UCSD-AML1 (cell line): Measurements from ENCODE around the gene ALOX5.
A peak's percentile ranks its signal among the peaks of the same experiment; 100 is the strongest.

Source experiments
- DNase-seq: peaks from one replicate; lab custom pipeline; 2025; ENCODE audit not compliant: unreplicated experiment; lab: John Stamatoyannopoulos, UW

ALOX5 gene

DNA sequence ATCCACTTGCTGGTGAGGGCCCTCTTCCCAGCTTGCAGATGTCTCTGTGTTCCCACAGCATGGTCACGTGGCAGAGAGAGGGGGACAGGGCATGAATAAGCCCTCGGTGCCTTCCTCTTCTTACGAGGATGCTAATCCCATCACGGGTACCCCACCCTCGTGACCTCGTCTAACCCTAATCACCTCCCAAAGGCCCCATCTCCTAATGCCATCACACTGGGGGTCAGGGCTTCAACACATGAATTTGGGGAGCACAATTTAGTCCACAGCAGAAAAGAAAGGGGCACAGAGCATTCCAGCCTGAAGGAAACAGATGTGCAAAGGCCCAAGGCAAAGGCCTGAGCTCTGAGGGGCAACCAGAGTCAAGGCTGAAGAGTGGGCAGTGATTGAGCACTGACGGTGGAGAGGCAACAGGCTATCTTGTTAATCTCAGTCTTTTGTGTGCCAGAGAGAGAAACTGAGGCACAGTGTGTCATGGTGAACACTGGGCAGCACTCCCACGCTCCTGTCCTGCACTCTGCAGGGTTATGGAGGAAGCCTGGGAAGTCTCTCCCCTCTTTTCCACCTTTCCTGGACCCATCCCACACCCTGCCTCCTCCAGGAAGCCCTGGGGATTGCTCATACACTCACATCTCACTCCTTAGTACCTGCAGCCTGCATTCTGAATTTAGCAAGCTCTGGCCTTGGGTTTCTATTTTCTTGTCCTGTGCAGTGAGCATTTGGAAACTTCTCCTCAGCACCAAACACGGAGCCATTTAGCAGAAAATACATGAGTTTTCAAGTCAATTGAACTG is 49.0 kb downstream of the ALOX5 start:
- no peak for DNase-seq

GRCh38 chr10:45423976-45424499 is 50.0 kb downstream of the ALOX5 start:
- DNase-seq: no peak

DNA sequence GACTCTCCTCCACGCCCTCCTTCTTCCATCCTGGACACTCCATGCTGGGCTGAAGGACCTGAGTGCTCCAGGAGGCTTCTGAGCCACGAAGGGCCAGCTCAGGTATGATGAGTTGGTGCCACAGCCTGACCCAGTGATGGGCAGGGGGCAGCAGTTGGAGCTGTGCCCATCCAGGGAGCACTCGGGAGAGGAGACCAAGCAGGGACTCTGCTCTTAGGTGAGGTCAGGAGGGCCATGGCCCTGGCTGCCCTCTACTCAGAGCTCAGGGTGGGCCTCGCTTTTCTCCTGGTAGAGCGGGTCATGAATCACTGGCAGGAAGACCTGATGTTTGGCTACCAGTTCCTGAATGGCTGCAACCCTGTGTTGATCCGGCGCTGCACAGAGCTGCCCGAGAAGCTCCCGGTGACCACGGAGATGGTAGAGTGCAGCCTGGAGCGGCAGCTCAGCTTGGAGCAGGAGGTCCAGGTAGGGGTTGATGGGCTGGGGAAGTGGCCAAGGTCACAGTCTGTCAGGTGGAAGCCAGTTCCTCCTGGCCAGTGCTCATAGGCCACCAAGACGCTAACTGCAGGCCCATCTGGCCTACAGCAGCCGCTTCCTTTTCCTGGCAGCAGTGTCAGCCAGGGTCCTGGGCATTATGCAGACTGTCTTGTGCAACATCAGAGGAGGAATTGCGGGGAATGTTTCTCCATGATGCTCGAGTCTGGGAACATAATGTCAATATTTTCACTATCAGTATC is 50.8 kb downstream of the ALOX5 start:
- peak; percentile 65 for DNase-seq

GRCh38 chr10:45425621-45426563 is 51.9 kb downstream of the ALOX5 start:
- DNase-seq: no peak

- no peak for DNase-seq
These were observed 53.4 kb downstream of the ALOX5 start for GRCh38 chr10:45427262-45427969.

DNA sequence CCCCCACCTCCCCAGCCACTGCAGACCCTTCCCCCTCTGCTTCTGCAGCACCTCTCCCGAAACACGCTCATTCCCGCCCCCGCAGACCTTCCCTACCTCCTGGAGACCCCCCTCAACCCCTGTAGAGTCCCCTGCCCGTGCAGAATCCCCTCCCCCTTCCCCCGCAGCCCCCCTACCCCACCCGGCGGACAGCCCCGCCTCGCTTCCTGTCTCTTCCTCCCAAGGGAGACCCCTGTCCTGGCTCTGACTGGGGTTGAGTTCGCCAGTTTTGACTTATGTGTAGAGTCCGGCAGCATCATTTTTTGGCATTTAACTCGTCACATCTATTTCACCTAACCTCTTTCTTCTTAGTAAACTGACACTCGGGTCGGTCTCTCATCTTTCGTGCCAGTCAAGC is 54.0 kb downstream of the ALOX5 start:
- no peak for DNase-seq

- no peak for DNase-seq
These were observed 54.8 kb downstream of the ALOX5 start for GRCh38 chr10:45428611-45429510.

GRCh38 chr10:45429790-45430189 is 55.8 kb downstream of the ALOX5 start:
- no peak for DNase-seq

DNA sequence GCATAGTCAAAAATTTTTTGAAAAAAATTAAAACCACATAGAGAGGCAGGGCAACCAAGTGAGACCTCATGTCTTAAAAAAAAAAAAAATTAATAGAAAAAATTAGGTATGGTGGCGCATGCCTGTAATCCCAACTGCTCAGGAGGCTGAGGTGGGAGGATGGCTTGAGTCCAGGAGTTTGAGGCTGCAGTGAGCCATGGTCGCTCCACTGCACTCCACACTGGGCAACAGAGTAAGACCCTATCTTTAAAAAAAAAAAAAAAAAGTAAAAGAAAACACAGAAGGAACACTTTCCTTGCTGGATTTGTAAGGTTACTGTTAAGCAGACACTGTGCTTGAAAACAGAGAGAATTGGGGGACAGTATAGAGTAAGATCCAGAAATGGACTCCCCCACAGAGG is 58.1 kb downstream of the ALOX5 start:
- no peak for DNase-seq

DNA sequence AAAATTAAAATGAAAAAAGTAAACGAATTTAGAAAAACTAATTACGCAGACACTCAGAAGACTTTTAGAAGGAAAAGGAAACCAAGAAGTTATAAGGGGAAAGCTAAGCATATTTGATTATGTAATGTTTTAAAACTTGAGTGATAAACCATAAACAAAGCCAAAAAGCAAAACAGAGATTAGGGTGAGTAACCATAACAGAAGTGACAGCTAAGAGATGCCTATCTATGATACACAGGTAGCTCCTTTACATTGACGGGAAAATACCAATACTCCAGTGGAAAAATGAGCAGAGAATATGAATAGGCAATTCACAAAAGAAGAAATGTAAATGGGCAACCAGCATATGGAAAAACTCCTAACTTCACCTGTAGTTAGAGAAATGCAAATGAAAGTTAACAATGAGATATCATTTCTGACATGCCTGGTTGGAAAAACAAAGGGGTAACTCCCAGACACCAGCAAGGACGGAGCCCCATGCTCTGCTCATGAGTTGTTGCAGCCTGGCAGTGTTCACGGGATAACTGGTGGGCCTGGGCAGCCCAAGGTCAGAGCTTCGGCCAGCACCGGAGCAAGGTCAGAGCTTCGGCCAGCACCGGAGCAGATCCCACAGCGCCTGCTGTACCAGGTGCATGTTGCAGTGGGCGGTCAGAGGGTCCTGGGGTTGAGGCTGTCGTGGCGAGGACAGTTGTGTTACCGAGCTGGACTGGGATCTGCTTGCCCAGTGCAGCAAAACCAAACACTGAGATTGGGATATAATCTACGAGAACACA is 58.9 kb downstream of the ALOX5 start:
- no peak for DNase-seq

DNA sequence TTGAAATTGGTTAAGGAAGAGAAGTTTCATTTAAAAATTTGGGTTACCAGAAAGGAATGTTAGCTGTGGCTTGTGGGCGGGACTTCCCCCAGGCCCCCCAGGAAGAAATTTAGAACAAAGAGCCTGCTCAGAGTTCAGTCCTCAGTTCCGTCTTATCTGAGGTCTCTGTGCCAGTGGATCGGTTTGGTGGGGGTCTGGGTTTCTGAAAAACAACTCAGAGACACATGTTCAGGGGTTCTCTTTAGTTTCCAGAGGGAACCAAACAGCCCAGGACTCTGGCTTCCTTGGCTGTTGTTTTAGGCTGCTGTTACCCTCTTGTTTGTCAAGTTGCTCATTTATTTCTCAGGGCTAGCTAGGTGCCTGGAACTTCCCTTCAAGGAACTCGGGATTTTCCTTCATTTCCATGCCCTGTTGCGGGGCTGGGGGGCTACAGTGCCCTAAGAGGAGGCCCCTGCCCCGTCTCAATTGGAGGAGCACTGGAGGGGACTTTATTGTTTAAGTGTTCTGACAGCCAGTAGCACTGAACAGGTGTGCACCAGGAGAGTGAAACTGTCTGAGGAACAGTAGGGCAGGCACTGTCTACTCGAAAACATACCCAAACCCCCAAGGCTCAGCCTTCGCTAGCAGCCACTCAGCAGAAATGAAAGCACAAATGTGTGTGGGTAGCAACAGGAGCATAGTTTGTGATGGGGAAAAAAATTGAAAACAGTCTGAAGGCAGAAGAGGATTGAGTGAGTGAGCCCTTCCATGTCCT is 59.9 kb downstream of the ALOX5 start:
- DNase-seq: no peak

DNA sequence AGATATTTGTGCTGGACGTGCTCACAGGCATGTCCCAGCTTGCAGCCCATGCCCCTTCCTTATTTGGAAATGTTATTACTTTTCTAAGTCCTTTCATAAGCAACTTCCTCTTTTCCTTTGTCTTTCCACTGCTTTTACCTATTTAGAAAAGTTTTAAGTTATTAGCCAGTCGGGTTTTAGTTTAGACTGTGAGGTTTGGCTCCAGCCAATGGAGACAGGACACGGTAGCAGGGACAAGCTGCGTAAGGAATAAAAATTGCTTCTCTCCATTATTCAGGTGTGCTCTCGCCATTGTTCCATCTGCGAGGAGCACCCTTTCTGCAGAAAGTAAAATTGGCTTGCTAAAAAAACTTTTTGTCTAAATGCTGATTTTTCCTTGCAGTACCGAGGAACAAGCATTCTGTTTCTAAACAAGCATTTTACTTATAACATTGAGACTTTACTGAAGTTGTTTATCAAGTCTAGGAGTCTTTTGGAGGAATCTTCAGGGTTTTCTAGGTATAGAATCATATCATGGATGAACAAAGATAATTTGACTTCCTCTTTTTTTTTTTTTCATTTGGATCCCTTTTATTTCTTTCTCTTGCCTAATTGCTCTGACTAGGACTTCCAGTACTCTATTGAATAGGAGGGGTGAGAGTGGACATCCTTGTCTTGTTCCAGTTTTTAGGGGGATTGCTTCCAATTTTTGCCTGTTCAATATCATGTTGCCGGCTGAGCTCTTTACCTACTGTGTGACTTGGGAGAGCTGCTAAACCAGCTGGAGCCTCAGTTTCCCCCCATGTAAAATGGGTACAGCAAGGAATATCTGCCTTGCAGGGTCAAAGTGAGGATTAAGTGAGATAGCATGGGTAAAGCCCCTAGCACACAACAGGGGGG is 63.8 kb downstream of the ALOX5 start:
- no peak for DNase-seq

- DNase-seq: no peak
These were observed 64.6 kb downstream of the ALOX5 start for GRCh38 chr10:45438466-45439090.

- DNase-seq: no peak
These were observed 65.3 kb downstream of the ALOX5 start for GRCh38 chr10:45439365-45439764.

GRCh38 chr10:45439873-45440272 is 65.9 kb downstream of the ALOX5 start:
- DNase-seq: no peak

DNA sequence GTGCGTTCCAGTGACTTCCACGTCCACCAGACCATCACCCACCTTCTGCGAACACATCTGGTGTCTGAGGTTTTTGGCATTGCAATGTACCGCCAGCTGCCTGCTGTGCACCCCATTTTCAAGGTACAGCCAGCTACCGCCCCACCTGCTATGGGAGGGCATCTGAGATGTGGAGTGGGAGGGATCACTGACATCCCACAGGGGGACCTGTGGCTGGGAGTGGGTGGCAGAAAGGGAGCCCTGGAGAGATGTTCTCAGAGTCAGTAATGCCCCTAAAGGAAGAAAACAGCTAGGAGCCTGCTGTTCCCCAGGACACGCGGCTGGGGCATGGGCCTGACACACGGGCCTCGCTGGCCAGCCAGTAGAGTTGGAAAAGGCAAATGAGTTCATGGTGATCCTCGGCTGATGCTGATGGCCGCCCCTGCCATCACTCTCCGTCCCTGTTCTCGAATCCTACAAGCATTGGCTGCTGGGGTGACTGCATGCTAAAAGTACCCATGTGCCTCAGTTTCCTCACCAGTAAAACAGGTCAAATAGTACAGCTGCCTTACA is 66.6 kb downstream of the ALOX5 start:
- no peak for DNase-seq
